Retinal pigment epithelial cell (primary cell): ENCODE data around the gene LHPP.
"Not testable (repeated sequence)": the region's sequence is repeated elsewhere in the genome, so short reads cannot be mapped to it uniquely, and the experiment has no call there.

Source experiments
- DNase-seq: peaks from one replicate; pipeline ENCODE4 v3.0.0-alpha.2; 2010; ENCODE audit warnings: low read depth
- H3K4me3 ChIP-seq: 2 replicates; pipeline ENCODE4 v1.5.1; 2011; ENCODE audit warnings: mild to moderate bottlenecking, low read length, control low read depth, moderate library complexity
- TF ChIP-seq, protein P1 (sequence below): conservative IDR thresholded peaks from 2 replicates; pipeline ENCODE4 v1.5.1; 2011; ENCODE audit warnings: low read depth, low read length, control low read depth, inconsistent platforms

Gene LHPP

DNA sequence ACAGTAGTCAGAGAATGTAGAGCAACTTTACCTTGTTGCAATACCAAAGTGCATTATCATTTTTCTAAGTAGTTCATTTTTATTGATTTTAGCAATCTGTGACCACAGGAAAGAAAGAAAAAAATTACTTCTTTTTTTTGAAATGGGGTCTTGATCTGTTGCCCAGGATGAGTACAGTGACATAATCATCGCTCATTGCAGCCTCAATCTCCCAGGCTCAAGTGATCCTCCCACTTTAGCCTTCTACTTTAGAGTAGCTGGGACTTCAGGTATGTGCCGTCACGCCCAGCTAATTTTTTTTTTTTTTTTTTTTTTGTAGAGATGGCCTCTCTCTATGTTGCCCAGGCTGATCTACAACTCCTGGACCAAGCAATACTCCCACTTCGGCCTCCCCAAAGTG lies 31.5 kb upstream of the LHPP start:
- DNase-seq: no peak
- H3K4me3 ChIP-seq: no peak overlapping the region

DNA sequence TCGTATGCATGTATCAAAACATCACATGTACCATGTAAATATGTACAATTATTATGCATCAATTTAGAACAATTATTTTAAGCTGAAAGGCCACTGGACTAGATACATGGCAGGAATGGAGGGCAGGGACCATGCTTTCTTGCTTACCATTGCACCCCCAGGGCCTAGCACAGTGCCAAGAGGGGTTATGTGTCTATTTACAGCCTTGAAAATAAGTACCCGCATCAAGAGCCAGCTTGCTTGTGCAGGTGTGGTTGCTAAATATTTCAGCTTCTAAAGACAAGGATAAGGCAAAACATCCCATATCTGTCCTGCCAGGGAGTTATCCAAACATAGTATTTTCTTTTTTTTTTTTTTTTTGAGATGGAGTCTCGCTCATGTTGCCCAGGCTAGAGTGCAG lies 28.2 kb upstream of the LHPP start:
- no peak overlapping the region for H3K4me3 ChIP-seq
- no peak for DNase-seq
- TF ChIP-seq, protein P1, sequence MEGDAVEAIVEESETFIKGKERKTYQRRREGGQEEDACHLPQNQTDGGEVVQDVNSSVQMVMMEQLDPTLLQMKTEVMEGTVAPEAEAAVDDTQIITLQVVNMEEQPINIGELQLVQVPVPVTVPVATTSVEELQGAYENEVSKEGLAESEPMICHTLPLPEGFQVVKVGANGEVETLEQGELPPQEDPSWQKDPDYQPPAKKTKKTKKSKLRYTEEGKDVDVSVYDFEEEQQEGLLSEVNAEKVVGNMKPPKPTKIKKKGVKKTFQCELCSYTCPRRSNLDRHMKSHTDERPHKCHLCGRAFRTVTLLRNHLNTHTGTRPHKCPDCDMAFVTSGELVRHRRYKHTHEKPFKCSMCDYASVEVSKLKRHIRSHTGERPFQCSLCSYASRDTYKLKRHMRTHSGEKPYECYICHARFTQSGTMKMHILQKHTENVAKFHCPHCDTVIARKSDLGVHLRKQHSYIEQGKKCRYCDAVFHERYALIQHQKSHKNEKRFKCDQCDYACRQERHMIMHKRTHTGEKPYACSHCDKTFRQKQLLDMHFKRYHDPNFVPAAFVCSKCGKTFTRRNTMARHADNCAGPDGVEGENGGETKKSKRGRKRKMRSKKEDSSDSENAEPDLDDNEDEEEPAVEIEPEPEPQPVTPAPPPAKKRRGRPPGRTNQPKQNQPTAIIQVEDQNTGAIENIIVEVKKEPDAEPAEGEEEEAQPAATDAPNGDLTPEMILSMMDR: no peak

More for the DNA sequence above, 31.5 kb upstream of the LHPP start:
- TF ChIP-seq, protein P1: no peak

GRCh38 chr10:124435683-124436082 lies 25.9 kb upstream of the LHPP start:
- not testable (repeated sequence) for DNase-seq, H3K4me3 ChIP-seq

- H3K4me3 ChIP-seq: no peak overlapping the region
- DNase-seq: no peak
Measured at GRCh38 chr10:124436191-124436638, 25.4 kb upstream of the LHPP start.

DNA sequence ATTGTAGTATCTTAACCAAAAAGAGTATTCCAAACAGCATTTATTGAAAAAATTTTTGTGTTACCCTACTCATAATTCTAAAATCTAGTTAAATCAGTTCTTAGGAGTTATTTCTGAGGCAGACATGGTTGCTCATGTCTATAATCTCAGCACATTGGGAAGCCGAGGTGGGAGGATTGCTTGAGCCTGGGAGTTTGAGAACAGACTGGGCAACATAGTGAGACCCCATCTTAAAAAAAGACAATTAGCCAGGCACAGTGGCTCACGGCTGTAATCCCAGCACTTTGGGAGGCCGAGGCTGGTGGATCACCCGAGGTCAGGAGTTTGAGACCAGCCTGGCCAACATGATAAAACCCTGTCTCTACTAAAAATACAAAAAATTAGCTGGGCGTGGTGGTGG lies 19.9 kb upstream of the LHPP start:
- DNase-seq: not testable (repeated sequence)

More at GRCh38 chr10:124436191-124436638, 25.4 kb upstream of the LHPP start:
- TF ChIP-seq, protein P1: no peak

DNA sequence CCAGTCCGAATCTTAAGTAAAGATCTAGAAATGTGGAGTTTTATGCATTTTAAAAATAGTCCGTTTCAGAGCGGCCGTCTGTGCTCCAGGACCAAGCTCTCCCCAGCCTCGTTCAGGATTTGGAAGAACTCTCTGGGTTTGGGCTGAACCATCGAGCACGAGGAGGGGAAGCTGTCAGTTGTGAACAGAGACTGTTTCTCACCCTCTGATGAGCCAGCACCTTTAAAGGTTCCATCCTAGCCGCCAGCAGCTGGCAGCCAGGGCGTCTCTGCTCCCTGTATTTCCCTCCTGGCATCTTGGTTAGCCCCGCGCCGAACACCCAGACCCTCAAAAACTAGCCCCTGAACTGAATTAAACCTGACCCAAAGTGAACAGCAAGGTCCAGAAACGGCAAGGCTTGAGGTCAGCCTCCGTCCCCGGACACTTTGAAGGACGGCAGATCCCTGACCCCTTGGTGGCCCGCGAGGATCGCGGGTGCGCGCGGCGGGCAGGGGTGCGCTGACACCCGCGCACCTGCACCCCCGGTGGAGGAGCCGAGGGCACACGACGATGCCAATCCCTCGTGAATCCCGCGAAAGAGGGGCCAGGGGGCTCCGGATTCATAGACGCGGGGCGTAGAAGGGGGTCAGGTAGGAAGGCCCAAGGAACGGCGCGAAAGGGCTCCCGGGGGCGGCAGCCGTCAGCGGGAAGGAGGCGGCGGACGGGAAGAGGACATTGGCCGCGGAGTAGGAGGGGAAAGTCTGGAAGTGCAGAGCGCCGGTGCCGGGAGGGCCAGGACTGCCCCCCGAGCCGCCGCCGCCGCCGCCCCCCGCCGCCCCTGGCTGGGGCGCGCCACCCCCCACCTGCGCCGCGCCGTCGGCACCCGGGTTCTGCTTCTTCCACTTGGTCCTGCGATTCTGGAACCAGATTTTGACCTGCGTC lies 14.5 kb upstream of the LHPP start:
- DNase-seq: no peak
- TF ChIP-seq, protein P1: no peak
- no peak overlapping the region for H3K4me3 ChIP-seq

More for the DNA sequence above, 19.9 kb upstream of the LHPP start:
- not testable (repeated sequence) for H3K4me3 ChIP-seq

- no peak for DNase-seq
- TF ChIP-seq, protein P1: no peak
- no peak overlapping the region for H3K4me3 ChIP-seq
Measured at GRCh38 chr10:124447751-124448466, 13.7 kb upstream of the LHPP start.
